Fibroblast of lung (primary cell): ENCODE results near the gene PLA2G4B. TPM values are rescaled to one million over a fixed set of nuclear protein-coding genes. Genes with fewer than 3 reads are reported as not detected.

Experiments
- DNase-seq, 2 donors: peaks; one replicate each; pipeline versions ENCODE4 v3.0.0 to v3.0.0-alpha.2; 2010; ENCODE audit warnings: low read depth in 2 of 2
- H2AFZ ChIP-seq: 2 replicates; pipeline ENCODE4 v1.5.1; 2012; ENCODE audit warnings: low read length, control low read depth, inconsistent platforms
- H3K27ac ChIP-seq: 2 replicates; pipeline ENCODE4 v1.5.1; 2011; ENCODE audit warnings: low read length, control low read depth; ENCODE audit not compliant: insufficient read depth
- H3K27me3 ChIP-seq: 2 replicates; pipeline ENCODE4 v1.5.1; 2011; ENCODE audit warnings: mild to moderate bottlenecking, low read length; ENCODE audit not compliant: control insufficient read depth, insufficient read depth
- H3K36me3 ChIP-seq: 2 replicates; pipeline ENCODE4 v1.5.1; 2011; ENCODE audit warnings: low read length; ENCODE audit not compliant: control insufficient read depth, insufficient read depth
- H3K4me1 ChIP-seq: 2 replicates; pipeline ENCODE4 v1.5.1; 2011; ENCODE audit warnings: low read length; ENCODE audit not compliant: control insufficient read depth, insufficient read depth; ENCODE audit errors: extremely low read depth
- H3K4me2 ChIP-seq: 2 replicates; pipeline ENCODE4 v1.5.1; 2011; ENCODE audit warnings: low read length, control low read depth; ENCODE audit not compliant: insufficient read depth; ENCODE audit errors: extremely low read depth
- H3K4me3 ChIP-seq, 4 experiments: fragments of 200-600 bp in 1 of 4; sonication (generic) in 1 of 4; replicated peaks in 1 of 4; 2 replicates each; pipeline ENCODE4 v1.5.1; 2011 to 2016; ENCODE audit warnings: low read length in 4 of 4, low read depth in 3 of 4, mild to moderate bottlenecking in 3 of 4, control low read depth in 2 of 4, inconsistent platforms in 1 of 4, mixed read lengths in 1 of 4; ENCODE audit not compliant: insufficient read depth in 1 of 4; ENCODE audit errors: control extremely low read depth in 1 of 4
- H3K79me2 ChIP-seq: 2 replicates; pipeline ENCODE4 v1.5.1; 2012; ENCODE audit warnings: mild to moderate bottlenecking, low read length, inconsistent platforms; ENCODE audit not compliant: control insufficient read depth, insufficient read depth
- H3K9ac ChIP-seq: 2 replicates; pipeline ENCODE4 v1.5.1; 2011; ENCODE audit warnings: mild to moderate bottlenecking, low read length, control low read depth; ENCODE audit not compliant: insufficient read depth
- H3K9me3 ChIP-seq: 2 replicates; pipeline ENCODE4 v1.5.1; 2012; ENCODE audit warnings: low read depth, low read length; ENCODE audit not compliant: control insufficient read depth, insufficient read depth
- H4K20me1 ChIP-seq: 2 replicates; pipeline ENCODE4 v1.5.1; 2011; ENCODE audit warnings: low read length; ENCODE audit not compliant: control insufficient read depth, insufficient read depth; ENCODE audit errors: extremely low read depth
- EZH2 ChIP-seq: IDR thresholded peaks from 2 replicates; pipeline ENCODE4 v1.5.1; 2012; ENCODE audit warnings: low read length, control low read depth, mild to moderate bottlenecking; ENCODE audit errors: missing control alignments
- polyA plus RNA-seq, 2 donors: library from polyadenylated mRNA; depleted of rRNA in 1 of 2; stranded (reverse) in 1 of 2; unstranded in 1 of 2; fragments of >200 nt; gene quantifications; 2 replicates each; pipeline ENCODE4 v1.2.1, GENCODE V29; 2011 to 2012; ENCODE audit warnings: missing spikeins in 1 of 2
- total RNA-seq: library from RNA; depleted of rRNA; stranded (reverse); fragments of >200 nt; gene quantifications from 2 replicates; pipeline ENCODE4 v1.2.1, GENCODE V29; 2014
- TF ChIP-seq, protein P1 (sequence below), 2 donors: IDR thresholded peaks in 1 of 2; conservative IDR thresholded peaks in 1 of 2; 1 replicate in 1 of 2; 2 replicates in 1 of 2; pipeline ENCODE4 v1.5.1; 2011 to 2012; ENCODE audit warnings: low read length in 2 of 2, control low read depth in 1 of 2, inconsistent platforms in 1 of 2, low read depth in 1 of 2, mild to moderate bottlenecking in 1 of 2

The PLA2G4B gene
- total and polyA plus RNA-seq, 2 donors (not counting 1 experiment from before 2014, with no cell fraction given) = 0.99 to 1.2 TPM

DNA sequence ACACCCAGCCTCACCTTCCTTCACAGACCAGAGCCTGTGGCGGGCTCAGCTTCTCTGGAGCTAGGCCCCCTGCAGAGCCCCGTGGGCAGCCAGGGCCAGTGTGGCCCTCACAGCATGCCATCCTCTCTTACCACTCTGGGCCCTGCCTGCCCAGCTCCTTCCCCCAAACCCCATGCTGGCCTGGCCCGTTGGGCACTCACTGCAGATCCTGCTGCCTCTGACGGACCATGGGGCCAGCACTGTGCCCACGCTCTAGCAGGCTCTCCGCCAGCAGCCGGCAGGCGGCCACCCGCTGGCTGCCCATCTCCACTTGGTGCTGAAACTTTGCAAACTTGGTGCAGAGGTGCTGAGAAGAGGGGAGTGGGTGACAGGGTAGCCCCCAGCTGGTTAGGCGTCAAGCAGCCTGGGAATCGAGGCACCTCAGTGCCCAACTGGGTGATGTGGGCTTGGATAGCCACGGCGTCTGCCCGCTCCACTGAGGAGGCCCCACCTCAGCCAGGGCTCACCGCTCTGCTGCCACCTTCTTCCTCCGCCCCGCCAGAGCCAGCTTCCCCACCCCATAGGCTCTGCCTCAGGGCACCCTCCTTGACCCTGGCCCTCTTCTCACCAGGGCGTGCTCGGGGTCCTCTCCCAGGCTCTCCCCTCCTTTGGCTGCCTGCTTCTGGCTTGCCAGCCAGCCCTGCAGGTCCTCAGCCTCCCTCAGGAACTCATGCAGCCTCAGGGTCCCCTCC lies 32.7 kb downstream of the PLA2G4B start:
- no peak for DNase-seq
- H3K4me3 ChIP-seq = no peak overlapping the region
- H3K4me2 ChIP-seq = no peak overlapping the region

DNA sequence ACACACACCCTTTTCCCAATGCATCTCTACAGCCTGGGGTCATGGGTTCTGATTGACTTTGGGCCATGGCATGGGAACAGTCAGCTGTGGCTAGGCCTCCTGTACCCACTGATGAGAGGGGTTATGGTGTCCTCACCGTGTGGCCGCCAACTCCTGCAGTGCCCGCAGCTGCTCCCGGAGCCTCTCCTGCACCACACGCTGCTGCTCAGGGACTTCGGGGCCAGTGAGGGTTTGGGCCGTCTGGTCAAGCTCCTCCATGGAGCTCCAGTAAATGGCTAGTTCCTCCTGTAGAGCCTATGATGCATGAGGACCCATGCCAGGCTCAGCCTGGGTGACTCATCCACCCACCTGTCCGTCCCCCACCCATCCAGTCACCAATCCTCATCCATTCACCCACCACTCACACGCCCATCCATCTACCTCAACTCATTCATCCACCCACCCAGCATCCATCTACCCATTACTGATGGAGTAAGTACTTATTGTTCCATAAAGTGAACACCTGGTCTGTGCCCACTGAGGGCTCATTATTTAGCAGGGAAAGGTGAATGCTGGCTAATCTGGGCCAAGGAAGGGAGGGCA lies 33.6 kb downstream of the PLA2G4B start:
- H3K4me2 ChIP-seq = no peak overlapping the region
- TF ChIP-seq, protein P1, sequence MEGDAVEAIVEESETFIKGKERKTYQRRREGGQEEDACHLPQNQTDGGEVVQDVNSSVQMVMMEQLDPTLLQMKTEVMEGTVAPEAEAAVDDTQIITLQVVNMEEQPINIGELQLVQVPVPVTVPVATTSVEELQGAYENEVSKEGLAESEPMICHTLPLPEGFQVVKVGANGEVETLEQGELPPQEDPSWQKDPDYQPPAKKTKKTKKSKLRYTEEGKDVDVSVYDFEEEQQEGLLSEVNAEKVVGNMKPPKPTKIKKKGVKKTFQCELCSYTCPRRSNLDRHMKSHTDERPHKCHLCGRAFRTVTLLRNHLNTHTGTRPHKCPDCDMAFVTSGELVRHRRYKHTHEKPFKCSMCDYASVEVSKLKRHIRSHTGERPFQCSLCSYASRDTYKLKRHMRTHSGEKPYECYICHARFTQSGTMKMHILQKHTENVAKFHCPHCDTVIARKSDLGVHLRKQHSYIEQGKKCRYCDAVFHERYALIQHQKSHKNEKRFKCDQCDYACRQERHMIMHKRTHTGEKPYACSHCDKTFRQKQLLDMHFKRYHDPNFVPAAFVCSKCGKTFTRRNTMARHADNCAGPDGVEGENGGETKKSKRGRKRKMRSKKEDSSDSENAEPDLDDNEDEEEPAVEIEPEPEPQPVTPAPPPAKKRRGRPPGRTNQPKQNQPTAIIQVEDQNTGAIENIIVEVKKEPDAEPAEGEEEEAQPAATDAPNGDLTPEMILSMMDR (conservative IDR thresholded peaks at IDR 0.05 in 1 of 2, IDR thresholded peaks at IDR 0.05 in 1 of 2; ENCODE audit: low read depth in 1 of 2, low read length in 2 of 2) = no peak
- TF ChIP-seq EZH2 = no peak
- H3K36me3 ChIP-seq = no peaks in the 10 kb centered on the region
- no peaks in the 10 kb centered on the region for H3K79me2 ChIP-seq
- no peak overlapping the region for H3K9ac ChIP-seq
- no peak overlapping the region for H3K27ac ChIP-seq
- H3K4me3 ChIP-seq = no peak overlapping the region
- H3K4me1 ChIP-seq = peaks cover 6% of the 10 kb centered on the region
- no peaks in the 10 kb centered on the region for H3K9me3 ChIP-seq
- H3K27me3 ChIP-seq = no peaks in the 10 kb centered on the region
- H4K20me1 ChIP-seq = no peaks in the 10 kb centered on the region
- DNase-seq = no peak
- no peak overlapping the region for H2AFZ ChIP-seq

More for the DNA sequence above, 32.7 kb downstream of the PLA2G4B start:
- H4K20me1 ChIP-seq = no peaks in the 10 kb centered on the region
- no peaks in the 10 kb centered on the region for H3K9me3 ChIP-seq
- peaks cover 6% of the 10 kb centered on the region for H3K4me1 ChIP-seq
- no peak for TF ChIP-seq EZH2
- TF ChIP-seq, protein P1 (conservative IDR thresholded peaks at IDR 0.05 in 1 of 2, IDR thresholded peaks at IDR 0.05 in 1 of 2; ENCODE audit: low read depth in 1 of 2, low read length in 2 of 2) = no peak
- no peaks in the 10 kb centered on the region for H3K79me2 ChIP-seq
- H3K27ac ChIP-seq = no peak overlapping the region
- no peak overlapping the region for H3K9ac ChIP-seq
- no peaks in the 10 kb centered on the region for H3K36me3 ChIP-seq
- no peak overlapping the region for H2AFZ ChIP-seq
- no peaks in the 10 kb centered on the region for H3K27me3 ChIP-seq

DNA sequence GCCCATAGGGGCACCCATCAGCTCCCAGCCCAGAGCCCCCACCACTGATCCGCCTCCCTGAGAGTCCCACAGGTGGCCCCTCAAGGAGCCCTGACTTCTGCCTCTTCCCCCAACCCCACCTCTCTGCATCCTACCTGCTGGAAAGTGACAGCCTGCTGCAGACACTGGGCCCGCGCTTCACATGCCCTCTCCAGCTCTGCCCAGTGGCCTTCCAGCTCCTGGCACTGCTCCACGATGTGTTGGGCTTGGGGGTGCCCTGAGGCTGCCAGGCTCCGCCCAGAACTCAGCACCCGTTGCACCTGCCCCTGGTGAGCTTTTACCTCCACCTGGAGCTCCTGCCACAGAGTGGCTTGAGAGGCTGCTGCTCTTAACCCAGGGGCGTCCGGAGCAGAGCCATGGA lies 35.1 kb downstream of the PLA2G4B start:
- Histone ChIP-seq H3K36me3 (no peaks in the 10 kb centered on the region), H3K4me1 (peaks cover 6% of the 10 kb centered on the region), H3K27ac (no peak overlapping the region), H3K4me2 (no peak overlapping the region), H3K4me3 (no peak overlapping the region), H3K79me2 (no peaks in the 10 kb centered on the region), H2AFZ (no peak overlapping the region), H4K20me1 (no peaks in the 10 kb centered on the region), H3K9me3 (no peaks in the 10 kb centered on the region), H3K9ac (no peak overlapping the region), H3K27me3 (no peaks in the 10 kb centered on the region)
- TF ChIP-seq EZH2 = no peak
- TF ChIP-seq, protein P1 (conservative IDR thresholded peaks at IDR 0.05 in 1 of 2, IDR thresholded peaks at IDR 0.05 in 1 of 2; ENCODE audit: low read depth in 1 of 2, low read length in 2 of 2) = no peak
- DNase-seq = no peak
